Fibroblast of lung (primary cell): ENCODE measurements around the gene JARID2. TPM values are rescaled to one million over a fixed set of nuclear protein-coding genes. Genes with fewer than 3 reads are reported as not detected.

Experiments
- DNase-seq, 2 donors: peaks; one replicate each; pipeline versions ENCODE4 v3.0.0 to v3.0.0-alpha.2; 2010; ENCODE audit warnings: low read depth in 2 of 2
- H2AFZ ChIP-seq: 2 replicates; pipeline ENCODE4 v1.5.1; 2012; ENCODE audit warnings: low read length, control low read depth, inconsistent platforms
- H3K27ac ChIP-seq: 2 replicates; pipeline ENCODE4 v1.5.1; 2011; ENCODE audit warnings: low read length, control low read depth; ENCODE audit not compliant: insufficient read depth
- H3K27me3 ChIP-seq: 2 replicates; pipeline ENCODE4 v1.5.1; 2011; ENCODE audit warnings: mild to moderate bottlenecking, low read length; ENCODE audit not compliant: control insufficient read depth, insufficient read depth
- H3K36me3 ChIP-seq: 2 replicates; pipeline ENCODE4 v1.5.1; 2011; ENCODE audit warnings: low read length; ENCODE audit not compliant: control insufficient read depth, insufficient read depth
- H3K4me1 ChIP-seq: 2 replicates; pipeline ENCODE4 v1.5.1; 2011; ENCODE audit warnings: low read length; ENCODE audit not compliant: control insufficient read depth, insufficient read depth; ENCODE audit errors: extremely low read depth
- H3K4me2 ChIP-seq: 2 replicates; pipeline ENCODE4 v1.5.1; 2011; ENCODE audit warnings: low read length, control low read depth; ENCODE audit not compliant: insufficient read depth; ENCODE audit errors: extremely low read depth
- H3K4me3 ChIP-seq, 4 experiments: fragments of 200-600 bp in 1 of 4; sonication (generic) in 1 of 4; replicated peaks in 1 of 4; 2 replicates each; pipeline ENCODE4 v1.5.1; 2011 to 2016; ENCODE audit warnings: low read length in 4 of 4, low read depth in 3 of 4, mild to moderate bottlenecking in 3 of 4, control low read depth in 2 of 4, inconsistent platforms in 1 of 4, mixed read lengths in 1 of 4; ENCODE audit not compliant: insufficient read depth in 1 of 4; ENCODE audit errors: control extremely low read depth in 1 of 4
- H3K79me2 ChIP-seq: 2 replicates; pipeline ENCODE4 v1.5.1; 2012; ENCODE audit warnings: mild to moderate bottlenecking, low read length, inconsistent platforms; ENCODE audit not compliant: control insufficient read depth, insufficient read depth
- H3K9ac ChIP-seq: 2 replicates; pipeline ENCODE4 v1.5.1; 2011; ENCODE audit warnings: mild to moderate bottlenecking, low read length, control low read depth; ENCODE audit not compliant: insufficient read depth
- H3K9me3 ChIP-seq: 2 replicates; pipeline ENCODE4 v1.5.1; 2012; ENCODE audit warnings: low read depth, low read length; ENCODE audit not compliant: control insufficient read depth, insufficient read depth
- H4K20me1 ChIP-seq: 2 replicates; pipeline ENCODE4 v1.5.1; 2011; ENCODE audit warnings: low read length; ENCODE audit not compliant: control insufficient read depth, insufficient read depth; ENCODE audit errors: extremely low read depth
- CTCF ChIP-seq, 2 donors: IDR thresholded peaks in 1 of 2; conservative IDR thresholded peaks in 1 of 2; 1 replicate in 1 of 2; 2 replicates in 1 of 2; pipeline ENCODE4 v1.5.1; 2011 to 2012; ENCODE audit warnings: low read length in 2 of 2, control low read depth in 1 of 2, inconsistent platforms in 1 of 2, low read depth in 1 of 2, mild to moderate bottlenecking in 1 of 2
- EZH2 ChIP-seq: IDR thresholded peaks from 2 replicates; pipeline ENCODE4 v1.5.1; 2012; ENCODE audit warnings: low read length, control low read depth, mild to moderate bottlenecking; ENCODE audit errors: missing control alignments
- polyA plus RNA-seq, 2 donors: library from polyadenylated mRNA; depleted of rRNA in 1 of 2; stranded (reverse) in 1 of 2; unstranded in 1 of 2; fragments of >200 nt; gene quantifications; 2 replicates each; pipeline ENCODE4 v1.2.1, GENCODE V29; 2011 to 2012; ENCODE audit warnings: missing spikeins in 1 of 2
- total RNA-seq: library from RNA; depleted of rRNA; stranded (reverse); fragments of >200 nt; gene quantifications from 2 replicates; pipeline ENCODE4 v1.2.1, GENCODE V29; 2014

The JARID2 gene
- total and polyA plus RNA-seq, 2 donors (not counting 1 experiment from before 2014, with no cell fraction given) = 5.0 to 8.2 TPM

GRCh38 chr6:15356179-15356578, 110.3 kb downstream of the JARID2 start:
- no peaks in the 10 kb centered on the region for H4K20me1 ChIP-seq
- no peak for DNase-seq
- H3K4me1 ChIP-seq = no peaks in the 10 kb centered on the region
- H3K36me3 ChIP-seq = no peaks in the 10 kb centered on the region
- H3K27me3 ChIP-seq = no peaks in the 10 kb centered on the region
- H3K4me2 ChIP-seq = no peak overlapping the region
- H3K9ac ChIP-seq = no peak overlapping the region
- peaks cover 5% of the 10 kb centered on the region for H3K79me2 ChIP-seq
- no peak overlapping the region for H3K27ac ChIP-seq
- no peak overlapping the region for H2AFZ ChIP-seq
- no peaks in the 10 kb centered on the region for H3K9me3 ChIP-seq
- H3K4me3 ChIP-seq = no peak overlapping the region
- TF ChIP-seq CTCF (conservative IDR thresholded peaks at IDR 0.05 in 1 of 2, IDR thresholded peaks at IDR 0.05 in 1 of 2; ENCODE audit: low read depth in 1 of 2, low read length in 2 of 2) (no peak), EZH2 (no peak)

GRCh38 chr6:15356937-15357336, 111.1 kb downstream of the JARID2 start:
- Histone ChIP-seq H2AFZ (no peak overlapping the region), H3K27ac (no peak overlapping the region), H3K4me2 (no peak overlapping the region), H3K4me3 (no peak overlapping the region), H3K27me3 (no peaks in the 10 kb centered on the region), H3K4me1 (no peaks in the 10 kb centered on the region), H4K20me1 (no peaks in the 10 kb centered on the region), H3K9me3 (no peaks in the 10 kb centered on the region), H3K36me3 (no peaks in the 10 kb centered on the region), H3K79me2 (peaks cover 6% of the 10 kb centered on the region), H3K9ac (no peak overlapping the region)
- TF ChIP-seq EZH2 = no peak
- no peak for DNase-seq

- no peak overlapping the region for H3K27ac ChIP-seq
- H3K4me3 ChIP-seq = no peak overlapping the region
- no peak overlapping the region for H2AFZ ChIP-seq
- DNase-seq = no peak
- H3K36me3 ChIP-seq = no peaks in the 10 kb centered on the region
- H3K4me2 ChIP-seq = no peak overlapping the region
- H4K20me1 ChIP-seq = no peaks in the 10 kb centered on the region
- no peak overlapping the region for H3K9ac ChIP-seq
- no peaks in the 10 kb centered on the region for H3K27me3 ChIP-seq
- H3K9me3 ChIP-seq = no peaks in the 10 kb centered on the region
- no peaks in the 10 kb centered on the region for H3K4me1 ChIP-seq
- peaks cover 7% of the 10 kb centered on the region for H3K79me2 ChIP-seq
- TF ChIP-seq EZH2 (no peak), CTCF (conservative IDR thresholded peaks at IDR 0.05 in 1 of 2, IDR thresholded peaks at IDR 0.05 in 1 of 2; ENCODE audit: low read depth in 1 of 2, low read length in 2 of 2) (no peak)
Observed at GRCh38 chr6:15357782-15358181, 111.9 kb downstream of the JARID2 start.
